CD4-positive, alpha-beta T cell treated with Interleukin-12 subunit alpha and Interleukin-12 subunit beta, for 1 hour (primary cell): ENCODE measurements around the gene SLC35F4.
"Not testable (repeated sequence)": the region's sequence is repeated elsewhere in the genome, so short reads cannot be mapped to it uniquely, and the experiment has no call there.

Source experiments
- DNase-seq: peaks from one replicate; pipeline ENCODE4 v3.0.0-alpha.2; 2020

SLC35F4 gene

GRCh38 chr14:57865403-57866198 lies at the start of gene SLC35F4:
Gene SLC35F4, minus strand, starts transcription at chr14:57866092.
- DNase-seq = no peak

GRCh38 chr14:57909626-57910025 lies 43.7 kb upstream of the SLC35F4 start:
- no peak for DNase-seq

GRCh38 chr14:57903954-57904353 lies 38.1 kb upstream of the SLC35F4 start:
- DNase-seq = no peak

- DNase-seq = no peak
These were observed 33.1 kb upstream of the SLC35F4 start for GRCh38 chr14:57898837-57899572.

- no peak for DNase-seq
These were observed 31.4 kb upstream of the SLC35F4 start for GRCh38 chr14:57897144-57897748.

GRCh38 chr14:57889245-57889644 lies 23.4 kb upstream of the SLC35F4 start:
- DNase-seq = no peak

GRCh38 chr14:57884175-57884574 lies 18.3 kb upstream of the SLC35F4 start:
- DNase-seq = no peak

- DNase-seq = no peak
These were observed 17.2 kb upstream of the SLC35F4 start for GRCh38 chr14:57883061-57883460.

GRCh38 chr14:57879516-57879915 lies 13.6 kb upstream of the SLC35F4 start:
- no peak for DNase-seq

- no peak for DNase-seq
These were observed 10.1 kb upstream of the SLC35F4 start for GRCh38 chr14:57875985-57876384.

- DNase-seq = no peak
These were observed 9.4 kb upstream of the SLC35F4 start for GRCh38 chr14:57875296-57875695.

GRCh38 chr14:57871459-57872080 lies 5.7 kb upstream of the SLC35F4 start:
- no peak for DNase-seq

- DNase-seq = no peak
These were observed 5.0 kb upstream of the SLC35F4 start for GRCh38 chr14:57870686-57871457.

GRCh38 chr14:57869617-57870016 lies 3.7 kb upstream of the SLC35F4 start:
- no peak for DNase-seq

- DNase-seq = no peak
These were observed 360 bp upstream of the SLC35F4 start for GRCh38 chr14:57866199-57866705.

GRCh38 chr14:57865066-57865402 lies 858 bp downstream of the SLC35F4 start:
- DNase-seq = no peak

GRCh38 chr14:57864659-57865058 lies 1.2 kb downstream of the SLC35F4 start:
- DNase-seq = no peak

GRCh38 chr14:57863471-57863870 lies 2.4 kb downstream of the SLC35F4 start:
- no peak for DNase-seq

GRCh38 chr14:57855666-57856065 lies 10.2 kb downstream of the SLC35F4 start:
- DNase-seq = not testable (repeated sequence)

- no peak for DNase-seq
These were observed 11.3 kb downstream of the SLC35F4 start for GRCh38 chr14:57854571-57854970.

- DNase-seq = no peak
These were observed 14.5 kb downstream of the SLC35F4 start for GRCh38 chr14:57851354-57851753.

- DNase-seq = no peak
These were observed 17.1 kb downstream of the SLC35F4 start for GRCh38 chr14:57848786-57849185.

GRCh38 chr14:57848353-57848752 lies 17.5 kb downstream of the SLC35F4 start:
- DNase-seq = no peak
